Endothelial cell of hepatic sinusoid (primary cell): Measurements from ENCODE around the gene JKAMP.

Experiments
- in situ Hi-C: cut with HindIII; loops from 2 replicates; pipeline ENCODE4 v1.10.0; 2017; ENCODE audit warnings: low sequenced_read_pairs

JKAMP gene

DNA sequence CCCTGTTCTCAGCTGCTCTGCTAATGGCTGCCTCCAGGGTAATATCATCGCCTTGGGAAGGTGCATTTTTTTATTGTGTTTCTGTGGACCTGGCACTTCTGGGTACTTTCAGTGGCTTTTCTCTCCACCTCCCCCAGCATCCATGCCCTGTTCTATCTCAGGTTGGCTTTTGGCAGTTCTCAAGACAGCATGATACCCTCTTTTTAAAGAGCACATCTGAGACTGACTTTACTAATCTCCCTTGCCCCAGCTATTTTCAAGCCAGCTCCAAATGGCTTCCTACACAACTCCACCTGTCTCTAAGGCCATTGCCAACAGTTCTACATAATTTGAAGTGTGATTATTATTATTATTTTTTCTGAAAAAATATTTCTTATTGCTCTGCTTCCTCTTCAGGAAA, 53.2 kb downstream of the JKAMP start:
- in situ Hi-C loops: no loop called here

DNA sequence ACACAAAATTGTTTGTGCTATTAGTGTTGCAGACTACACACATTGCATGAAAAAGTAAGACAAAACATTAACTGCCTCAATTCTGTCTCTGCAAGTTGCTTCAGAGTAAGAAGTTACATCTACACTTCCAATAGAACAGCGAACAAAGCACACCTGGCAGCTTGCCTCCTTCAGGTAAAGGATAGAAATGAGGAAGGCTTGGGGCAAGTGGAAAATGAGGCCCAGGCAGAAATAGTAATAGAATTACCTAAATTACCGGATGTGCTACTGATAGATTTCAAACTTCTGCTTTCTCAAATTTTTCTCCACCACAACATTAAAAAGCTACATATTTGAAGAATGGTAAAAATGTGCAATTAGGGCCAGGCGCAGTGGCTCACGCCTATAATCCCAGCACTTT, 54.6 kb downstream of the JKAMP start:
- in situ Hi-C loops: no loop called here

DNA sequence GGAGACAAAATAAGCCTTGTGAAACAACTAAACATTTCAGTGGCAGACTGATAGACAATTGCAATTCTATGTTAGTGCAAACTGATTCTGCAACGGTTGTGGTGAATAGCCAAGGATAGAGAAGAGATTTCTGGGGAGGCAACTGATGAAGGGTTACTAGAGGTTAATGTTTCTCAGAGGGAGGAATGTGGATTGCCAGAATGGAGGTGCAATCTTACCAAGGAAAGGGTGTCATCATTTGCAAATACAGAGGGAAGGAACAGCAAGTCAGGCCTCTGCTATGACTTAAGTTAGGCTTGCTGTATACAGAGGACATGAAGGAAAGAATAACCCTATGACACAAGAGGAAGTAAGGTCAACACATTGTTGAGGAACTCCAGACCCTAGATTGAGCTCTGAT, 56.5 kb downstream of the JKAMP start:
- in situ Hi-C loops: no loop called here

DNA sequence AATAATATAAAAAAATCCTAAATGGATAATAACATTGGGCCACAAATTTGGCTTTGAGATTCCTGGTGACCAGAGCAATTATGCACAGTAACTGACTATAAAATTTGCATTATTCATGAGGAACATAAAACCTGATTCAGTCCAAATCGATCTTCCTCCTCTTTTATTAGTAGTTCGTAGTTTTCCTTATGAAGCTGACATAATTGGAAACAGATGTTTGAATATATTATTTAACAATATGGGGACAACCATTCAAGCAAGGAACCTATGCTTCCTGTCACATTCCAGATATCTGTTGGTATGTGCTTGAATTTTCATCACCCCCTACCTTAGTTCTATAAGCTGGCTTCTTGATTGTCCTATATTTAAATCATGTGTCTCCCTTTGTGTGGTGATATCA, 57.4 kb downstream of the JKAMP start:
- in situ Hi-C loops: no loop called here

DNA sequence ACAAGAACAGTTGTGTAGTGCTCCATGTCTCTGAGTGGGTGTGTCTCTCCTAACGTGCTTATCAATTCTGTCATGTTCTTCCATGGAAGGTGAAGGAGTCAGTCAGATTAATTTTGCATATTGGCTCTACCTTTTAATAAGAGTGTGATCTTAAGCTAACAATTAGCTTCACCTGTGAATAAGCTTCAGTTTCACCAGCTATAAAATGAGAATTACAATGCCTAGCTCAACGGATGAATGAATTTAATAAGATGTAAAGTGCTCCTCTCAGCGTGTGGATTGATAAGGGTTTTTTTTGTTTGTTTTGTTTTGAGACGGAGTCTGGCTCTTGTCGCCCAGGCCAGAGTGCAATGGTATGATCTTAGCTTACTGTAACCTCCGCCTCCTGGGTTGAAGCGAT, 59.6 kb downstream of the JKAMP start:
- in situ Hi-C loops: no loop called here

DNA sequence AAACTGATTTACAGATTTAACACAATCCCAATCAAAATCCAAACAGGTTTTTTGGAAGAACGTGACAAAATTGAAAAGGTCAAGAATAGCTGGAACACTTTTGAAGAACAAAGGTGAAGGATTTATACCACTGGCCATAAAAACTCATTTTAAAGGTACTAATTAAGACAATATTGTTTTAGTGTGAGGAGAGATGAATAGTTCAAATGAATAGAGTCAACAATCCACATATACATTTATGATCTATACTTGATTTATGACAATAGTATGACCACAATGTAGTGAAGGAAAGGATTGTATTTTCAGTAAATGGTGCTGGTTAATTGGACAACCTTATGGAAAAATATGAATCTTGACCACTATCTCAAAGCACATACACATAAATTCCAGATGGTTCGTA, 63.0 kb downstream of the JKAMP start:
- in situ Hi-C loops: no loop called here
